RCC 7860 (cell line): ENCODE measurements around the gene TMEM179B.
"Not testable (repeated sequence)": the region's sequence is repeated elsewhere in the genome, so short reads cannot be mapped to it uniquely, and the experiment has no call there.

Experiments
- DNase-seq: peaks from one replicate; pipeline ENCODE4 v3.0.0-alpha.2; 2015; ENCODE audit warnings: low spot score
- FAIRE-seq: peaks from 2 replicates; lab custom pipeline; 2012; peaks lifted over from hg19 to GRCh38; lab: Jason Lieb, UNC

TMEM179B gene

GRCh38 chr11:62788991-62789390, 1.8 kb downstream of the TMEM179B start:
- no peak for FAIRE-seq
- DNase-seq: no peak

DNA sequence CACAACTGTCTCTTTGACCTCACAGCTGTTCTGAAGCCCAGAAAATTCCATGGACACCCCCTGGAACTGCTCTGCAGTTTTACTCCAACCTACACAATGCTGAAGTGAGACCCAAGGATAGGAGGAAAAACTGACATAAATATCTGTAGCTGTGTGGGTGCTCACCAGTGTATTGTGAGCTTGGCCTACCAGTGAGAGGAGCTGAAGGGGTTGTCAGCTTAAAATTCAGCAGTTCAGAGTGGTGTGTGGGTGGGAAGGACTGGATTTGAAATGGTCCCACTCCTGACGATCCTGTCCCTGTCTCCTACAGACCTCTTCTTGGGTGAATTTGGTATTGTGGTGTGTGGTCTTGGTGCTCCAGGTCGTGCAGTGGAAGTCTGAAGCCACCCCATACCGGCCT, 2.4 kb downstream of the TMEM179B start:
- DNase-seq (no peak), FAIRE-seq (no peak)

- FAIRE-seq (no peak), DNase-seq (peak; percentile 55)
These were observed 4.4 kb downstream of the TMEM179B start, which contains the start of gene TMEM223 for GRCh38 chr11:62791501-62792201. Gene TMEM223, minus strand, starts transcription at chr11:62792006. Its CDS starts 12 bp downstream, at chr11:62791994.

- FAIRE-seq: no peak
- DNase-seq: no peak
These were observed 5.0 kb downstream of the TMEM179B start for GRCh38 chr11:62792202-62792575.

GRCh38 chr11:62794201-62794775, 7.1 kb downstream of the TMEM179B start:
- DNase-seq (no peak), FAIRE-seq (no peak)

- no peak for DNase-seq
- no peak for FAIRE-seq
These were observed 9.1 kb downstream of the TMEM179B start for GRCh38 chr11:62796281-62796680.

- no peak for FAIRE-seq
- no peak for DNase-seq
These were observed 12.3 kb downstream of the TMEM179B start for GRCh38 chr11:62799486-62799885.

DNA sequence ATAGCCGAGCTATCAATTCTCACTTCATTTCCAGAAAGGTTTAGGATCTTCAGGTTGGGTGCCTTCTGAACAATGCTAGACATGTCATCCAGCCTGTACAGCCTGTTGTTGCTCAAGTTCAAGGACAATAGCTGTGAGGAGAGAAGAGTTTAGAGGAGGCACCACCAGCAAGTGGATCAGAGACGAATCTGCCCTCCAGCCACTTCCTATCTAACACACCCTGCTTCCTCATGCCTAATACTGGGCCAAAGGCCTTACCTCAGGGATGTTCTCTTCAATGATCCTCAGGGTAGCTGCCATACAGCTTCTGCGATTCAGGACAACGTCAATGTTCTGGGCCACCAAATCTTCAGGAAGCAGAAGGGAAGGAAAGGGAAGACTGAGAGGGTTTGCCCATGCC, 13.9 kb downstream of the TMEM179B start:
- DNase-seq: no peak
- FAIRE-seq: no peak

DNA sequence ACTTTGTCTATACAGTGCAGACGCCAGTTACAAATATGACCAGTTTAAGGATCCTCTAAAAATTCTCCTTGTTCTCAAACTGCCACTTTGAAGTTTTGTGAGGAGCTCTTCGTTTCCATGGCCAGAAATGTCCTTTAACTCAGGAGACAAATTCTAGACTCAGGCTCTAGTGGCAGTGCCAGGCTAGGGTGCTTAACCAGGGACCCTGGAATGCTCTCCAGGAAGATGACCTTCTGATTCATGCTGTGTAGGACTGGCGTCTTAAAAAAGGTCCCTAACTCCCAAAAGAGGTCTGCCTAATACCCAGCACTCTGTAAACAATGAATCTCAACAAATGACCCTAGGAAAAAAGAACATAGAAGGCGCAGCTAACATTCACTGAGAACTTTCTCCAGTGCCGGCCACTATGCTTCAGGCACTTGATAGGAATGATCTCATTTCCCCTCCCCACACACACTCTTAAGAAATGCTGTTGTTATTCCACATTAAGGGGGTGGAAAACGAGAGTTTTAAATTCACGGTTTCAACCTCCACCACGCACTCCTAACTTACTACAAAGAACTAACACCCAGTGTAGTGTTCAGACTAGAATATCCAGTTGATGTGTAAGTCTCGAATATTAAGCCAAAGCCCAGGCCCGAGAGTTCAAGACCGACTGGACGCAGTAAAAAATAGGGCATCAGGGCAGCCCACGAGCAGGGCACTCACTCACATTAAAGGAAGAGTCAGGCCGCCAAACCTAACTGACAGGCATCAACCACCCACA, 17.3 kb downstream of the TMEM179B start:
- no peak for DNase-seq
- no peak for FAIRE-seq

- no peak for FAIRE-seq
- DNase-seq: peak; percentile 87
These were observed 18.1 kb downstream of the TMEM179B start, which contains the start of gene NXF1 for GRCh38 chr11:62805076-62805892. Gene NXF1, minus strand, starts transcription at chr11:62805440. Its CDS starts 84 bp downstream, at chr11:62805356.

- DNase-seq: no peak
These were observed 18.8 kb downstream of the TMEM179B start for GRCh38 chr11:62805961-62806441.

GRCh38 chr11:62806611-62807121, 19.5 kb downstream of the TMEM179B start:
- no peak for DNase-seq
- no peak for FAIRE-seq

More at GRCh38 chr11:62805961-62806441, 18.8 kb downstream of the TMEM179B start:
- no peak for FAIRE-seq

DNA sequence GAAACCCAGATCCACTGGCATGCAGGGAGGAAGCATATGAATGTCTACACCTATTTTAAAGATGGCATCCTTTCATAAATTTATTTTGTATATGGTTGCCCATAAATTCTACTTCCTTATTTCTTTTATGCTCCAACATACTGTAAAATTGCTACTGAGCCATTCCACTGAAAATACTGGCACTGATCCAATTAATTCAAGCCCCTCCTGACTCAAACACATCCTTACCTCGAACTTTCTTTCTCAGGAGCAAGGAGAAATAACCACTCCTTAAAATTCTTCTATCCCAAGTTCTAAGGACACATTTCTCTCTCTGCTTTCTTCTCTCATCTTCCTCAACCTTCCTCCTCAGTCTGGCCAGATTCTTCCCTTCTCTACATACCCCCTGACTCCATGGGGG, 23.5 kb downstream of the TMEM179B start:
- FAIRE-seq: no peak

GRCh38 chr11:62811659-62812058, 24.5 kb downstream of the TMEM179B start:
- no peak for DNase-seq
- no peak for FAIRE-seq

More for the DNA sequence above, 23.5 kb downstream of the TMEM179B start:
- no peak for DNase-seq

DNA sequence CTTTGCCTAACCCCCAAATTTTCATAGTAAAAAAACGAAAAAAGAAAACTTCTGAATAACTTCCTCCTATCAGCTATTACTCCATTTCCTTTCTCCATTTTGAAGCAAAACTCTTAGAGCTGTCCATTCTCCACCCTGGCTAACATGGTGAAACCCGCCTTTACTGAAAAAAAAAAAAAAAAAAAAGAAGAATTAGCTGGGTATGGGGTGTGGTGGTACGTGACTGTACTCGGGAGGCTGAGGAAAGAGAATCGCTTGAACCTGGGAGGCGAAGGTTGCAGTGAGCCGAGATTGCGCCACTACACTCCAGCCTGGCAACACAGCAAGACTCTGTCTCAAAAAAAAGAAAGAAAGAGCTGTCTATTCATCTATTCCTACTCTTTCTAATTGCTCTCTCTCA, 29.4 kb downstream of the TMEM179B start:
- no peak for FAIRE-seq

DNA sequence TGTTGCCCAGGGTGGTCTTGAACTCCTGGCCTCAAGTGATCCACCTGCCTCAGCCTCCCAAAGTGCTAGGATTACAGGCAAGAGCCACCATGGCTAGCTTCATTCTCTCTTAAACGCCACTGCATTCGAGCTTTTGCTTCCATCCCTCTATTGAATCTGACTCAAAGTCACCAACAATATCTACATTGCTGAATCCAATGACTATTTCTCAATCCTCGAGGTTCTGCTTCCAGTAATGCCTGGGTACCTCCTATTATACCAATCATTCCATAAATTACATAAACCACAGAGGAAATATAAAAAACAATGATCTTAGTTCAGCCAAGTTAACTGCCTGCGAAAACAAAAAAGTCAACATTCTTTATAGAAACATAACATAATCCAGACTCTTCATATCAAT, 29.9 kb downstream of the TMEM179B start:
- FAIRE-seq (no peak), DNase-seq (no peak)

More for the DNA sequence above, 29.4 kb downstream of the TMEM179B start:
- no peak for DNase-seq

DNA sequence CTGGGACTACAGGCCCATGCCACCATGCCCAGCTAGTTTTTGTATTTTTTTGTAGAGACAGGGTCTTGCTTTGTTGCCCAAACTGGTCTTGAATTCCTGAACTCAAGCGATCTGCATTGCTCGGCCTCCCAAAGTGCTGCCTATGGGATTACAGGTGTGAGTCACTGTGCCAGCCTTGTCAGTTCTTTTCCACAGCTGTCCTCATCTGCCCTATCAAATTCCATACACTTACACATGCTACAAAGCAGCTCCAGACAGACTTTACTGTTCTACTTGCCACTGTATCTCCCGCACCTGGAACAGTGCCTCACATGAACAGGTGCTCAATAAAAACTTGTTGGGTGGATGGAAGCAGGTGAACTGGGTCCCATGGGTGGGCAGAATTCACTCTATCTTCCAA, 36.5 kb downstream of the TMEM179B start:
- DNase-seq: no peak
- FAIRE-seq: no peak

GRCh38 chr11:62828130-62828529, 40.9 kb downstream of the TMEM179B start:
- DNase-seq, FAIRE-seq: not testable (repeated sequence)

GRCh38 chr11:62830904-62831519, 43.8 kb downstream of the TMEM179B start:
- FAIRE-seq (no peak), DNase-seq (no peak)
